ENCODE results near the gene FAM32A.

Gene FAM32A

DNA sequence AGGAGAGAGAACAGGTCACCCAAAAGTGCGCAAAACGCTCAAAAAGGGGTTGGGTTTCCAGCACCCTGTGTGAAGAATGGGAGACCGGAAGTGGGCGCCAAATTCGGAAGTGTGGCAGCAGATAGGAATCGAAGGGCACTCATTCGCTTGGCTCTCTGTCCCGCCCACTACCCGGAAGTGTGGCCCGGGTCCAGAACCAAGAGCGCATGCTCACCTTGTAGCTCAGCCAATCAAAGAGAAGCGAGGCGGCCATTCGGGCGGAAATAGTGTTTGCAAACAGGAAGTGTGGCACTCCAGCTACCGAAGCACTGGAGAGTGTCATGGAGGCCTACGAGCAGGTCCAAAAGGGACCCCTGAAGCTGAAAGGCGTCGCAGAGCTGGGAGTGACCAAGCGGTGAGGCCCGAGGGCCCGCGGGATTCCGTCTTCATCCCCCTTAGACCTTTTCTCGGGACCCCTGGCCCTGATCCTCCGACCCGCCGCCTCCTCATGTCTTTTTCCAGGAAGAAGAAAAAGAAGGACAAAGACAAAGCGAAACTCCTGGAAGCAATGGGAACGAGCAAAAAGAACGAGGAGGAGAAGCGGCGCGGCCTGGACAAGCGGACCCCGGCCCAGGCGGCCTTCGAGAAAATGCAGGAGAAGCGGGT lies at the start of gene FAM32A:
TSS of gene FAM32A (plus strand) at position 288 of the 645 bp plus-strand sequence. CDS start at position 321, 33 bp downstream.
- peak; percentile 99 to 100 for DNase-seq

DNA sequence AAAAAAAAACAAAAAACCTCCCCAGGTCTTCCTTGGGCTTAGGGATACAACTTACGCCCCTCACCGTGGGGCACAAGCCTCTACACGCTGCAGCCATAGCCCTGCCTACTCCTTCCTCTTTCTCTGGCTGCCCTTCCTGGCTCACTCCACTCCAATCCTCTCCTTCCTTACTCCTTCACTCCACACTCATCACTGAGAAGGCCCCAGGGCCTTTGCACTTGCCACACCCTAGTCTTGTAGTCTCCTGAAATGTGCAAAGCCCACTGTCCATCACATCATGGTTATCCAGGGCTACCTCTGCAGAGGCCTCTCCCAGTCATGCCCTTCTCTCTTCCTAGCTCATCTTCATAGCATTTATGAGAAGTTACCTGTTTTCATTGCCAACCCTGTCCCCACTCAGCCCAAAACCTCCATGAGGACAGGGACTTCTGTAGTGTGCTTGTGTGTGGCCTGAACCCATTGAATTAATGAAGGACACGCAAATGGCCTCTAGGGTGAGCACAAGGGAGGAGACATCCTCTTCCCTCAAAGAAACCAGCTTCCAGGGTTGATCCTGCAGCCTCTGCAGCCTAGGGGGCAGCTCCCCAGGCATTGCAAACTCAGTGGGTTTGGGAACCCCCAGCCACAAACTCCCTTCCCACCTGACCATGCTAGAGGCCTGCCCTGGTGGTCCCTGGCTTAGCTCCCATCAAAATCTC lies 49.6 kb upstream of the FAM32A start:
- no peak for DNase-seq

DNA sequence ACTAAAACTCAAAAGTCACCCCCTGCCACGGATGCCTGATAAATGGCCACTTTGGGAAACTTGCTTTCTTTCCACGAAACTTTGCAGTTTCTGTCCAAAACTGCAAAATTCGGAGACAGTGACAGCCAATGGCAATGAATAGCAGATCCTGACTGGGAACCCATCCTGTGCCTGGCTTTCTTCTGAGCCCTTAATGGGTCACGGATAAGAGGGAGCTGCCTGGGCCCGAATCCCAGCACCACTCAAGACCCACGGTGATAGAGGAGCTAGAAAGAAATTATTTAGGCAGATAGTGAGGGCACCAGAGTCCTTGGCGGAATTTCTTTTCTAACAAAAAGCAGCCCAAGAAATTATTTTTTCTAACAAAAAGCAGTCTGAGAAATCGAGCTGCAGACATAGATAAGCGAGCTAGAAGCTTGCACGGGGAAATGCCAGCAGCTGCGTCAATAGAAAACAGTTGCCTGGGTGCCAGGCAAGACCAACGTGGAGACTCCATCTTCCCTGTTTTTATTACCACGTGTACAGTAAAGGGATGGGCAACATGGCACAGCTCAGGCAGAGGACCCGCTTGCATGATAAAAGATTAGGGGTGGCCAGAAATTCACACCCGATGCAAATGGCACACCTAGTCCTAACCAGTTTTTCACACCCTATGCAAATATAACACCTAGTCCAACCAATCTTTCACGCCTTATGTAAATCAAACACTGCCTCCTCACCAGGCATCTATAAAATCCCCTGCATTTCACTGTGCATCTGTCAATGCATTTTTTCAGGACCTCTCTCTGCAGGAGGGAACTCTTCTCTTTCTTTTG lies 48.8 kb upstream of the FAM32A start:
- no peak for DNase-seq

DNA sequence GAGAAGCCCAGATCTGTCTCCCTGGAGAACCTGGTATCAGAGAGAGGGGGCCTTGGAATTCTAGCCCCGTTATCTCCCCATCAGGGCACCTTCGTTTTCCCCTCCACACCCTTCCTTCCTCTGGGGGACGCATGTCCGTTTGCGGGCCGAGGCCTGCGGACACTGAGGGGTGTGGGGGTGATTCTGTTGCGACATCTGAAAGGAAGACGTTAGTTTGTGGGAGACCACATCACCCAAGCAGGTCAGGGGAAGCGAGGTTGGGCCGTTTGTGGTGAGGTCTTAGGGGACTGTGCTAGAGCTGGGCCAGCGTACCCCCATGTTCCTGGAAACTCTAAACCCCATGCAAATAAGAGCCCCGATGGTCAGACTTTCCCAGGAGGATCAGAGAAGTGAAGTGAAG lies 45.5 kb upstream of the FAM32A start:
- DNase-seq, result no peak

DNA sequence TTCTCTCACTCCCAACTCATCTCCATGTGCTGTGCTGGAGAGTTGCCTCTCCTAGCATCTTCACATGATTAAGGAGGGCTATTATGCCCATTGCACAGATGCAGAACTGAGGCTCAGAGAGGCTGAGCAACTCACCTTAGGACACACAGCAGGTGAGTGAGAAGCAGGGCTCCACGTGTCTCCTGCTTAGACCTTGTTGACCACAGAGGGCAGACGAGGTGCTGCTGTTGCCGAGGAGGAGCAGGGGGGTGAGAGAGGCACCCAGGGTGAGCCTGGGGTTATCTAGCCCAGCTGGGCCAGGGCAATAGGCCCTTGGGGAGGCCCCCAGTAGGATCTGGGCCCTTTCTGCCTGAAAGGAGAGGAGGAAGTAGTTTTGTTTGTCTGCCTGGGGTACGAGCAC lies 44.2 kb upstream of the FAM32A start:
- DNase-seq, result peak; percentile 38 to 77

DNA sequence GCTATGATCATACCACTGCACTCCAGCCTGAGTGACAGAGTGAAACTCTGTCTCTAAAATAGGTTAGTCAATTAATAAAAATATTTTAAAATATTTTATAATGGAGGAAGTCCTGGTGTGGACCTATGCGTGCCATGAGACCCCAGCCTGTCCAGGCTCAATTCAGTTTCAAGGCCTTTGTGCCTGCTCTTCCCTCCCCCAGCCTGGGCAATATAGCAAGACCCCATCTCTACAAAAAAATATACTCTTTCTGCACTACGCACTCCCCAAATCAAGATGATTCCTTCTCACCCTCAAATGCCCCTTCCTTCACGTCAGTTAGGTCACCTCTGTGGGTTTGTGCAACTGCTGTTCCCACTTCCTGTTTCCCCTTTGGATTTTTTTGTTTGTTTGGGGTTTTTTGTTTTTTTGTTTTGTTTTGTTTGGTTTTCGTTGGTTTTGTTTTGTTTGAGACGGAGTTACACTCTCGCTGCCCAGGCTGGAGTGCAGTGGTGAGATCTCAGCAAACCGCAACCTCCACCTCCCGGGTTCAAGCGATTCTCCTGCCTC lies 43.1 kb upstream of the FAM32A start:
- no peak for DNase-seq

DNA sequence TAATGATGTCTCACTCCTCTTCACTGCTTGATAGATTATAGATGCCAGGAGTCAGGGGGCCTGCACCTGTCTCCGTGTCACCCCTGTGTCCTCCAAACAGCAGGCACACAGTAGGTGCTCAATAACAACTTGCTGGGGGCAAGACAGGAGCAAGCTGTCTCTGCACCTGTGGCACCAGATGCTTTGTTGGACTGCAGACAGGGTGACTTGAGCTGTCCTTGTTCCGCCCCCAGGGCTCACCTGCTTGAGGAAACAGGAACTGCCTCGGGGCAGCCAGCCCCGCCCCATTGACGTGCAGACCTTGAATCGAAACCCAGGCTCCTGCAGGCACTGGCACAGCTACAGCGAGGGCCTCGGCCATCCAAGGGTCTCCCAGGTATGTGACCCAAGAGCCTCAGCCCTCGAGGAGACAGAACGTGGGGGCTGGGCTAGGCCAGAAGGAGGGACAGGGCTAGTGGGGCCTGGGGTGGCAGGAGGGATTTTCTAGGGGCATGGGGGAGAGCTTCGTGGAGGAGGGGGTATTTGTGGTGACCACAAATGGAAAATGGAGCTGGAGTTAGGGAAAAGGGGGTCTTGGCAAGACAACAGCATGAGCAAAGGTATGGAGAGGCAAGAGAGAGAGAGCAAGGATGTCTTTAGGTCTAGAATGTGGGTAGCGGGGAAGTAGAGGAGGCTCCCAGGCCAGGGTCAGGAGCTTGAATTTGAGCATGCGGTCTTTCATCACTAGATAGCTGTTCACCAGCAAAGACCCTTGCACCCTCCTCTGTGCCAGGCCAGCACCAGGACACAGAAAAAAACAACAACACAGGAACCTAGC lies 41.6 kb upstream of the FAM32A start, which contains the start of gene HSH2D:
TSS of gene HSH2D (plus strand) at position 287 of the 817 bp plus-strand sequence. CDS start 5,066 bp downstream, outside the sequence.
- DNase-seq, result peak; percentile 96 to 98

DNA sequence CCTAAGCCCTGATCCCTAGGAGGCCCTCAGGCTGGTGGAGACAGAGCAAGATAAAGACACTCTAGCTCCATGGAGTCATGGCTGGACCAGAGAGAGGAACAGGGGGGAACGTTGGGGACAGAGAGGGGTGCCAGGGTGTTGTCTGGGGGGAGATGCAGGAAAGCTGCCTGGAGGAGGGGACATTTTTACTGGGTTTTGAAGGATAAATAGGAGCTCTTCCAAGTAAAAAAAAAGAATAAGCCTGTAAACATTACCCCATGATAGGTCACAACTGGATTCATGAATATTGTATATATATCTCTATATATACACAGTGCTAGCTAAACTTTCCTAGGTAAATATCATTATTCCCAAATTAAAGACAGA lies 41.0 kb upstream of the FAM32A start:
- no peak for DNase-seq

DNA sequence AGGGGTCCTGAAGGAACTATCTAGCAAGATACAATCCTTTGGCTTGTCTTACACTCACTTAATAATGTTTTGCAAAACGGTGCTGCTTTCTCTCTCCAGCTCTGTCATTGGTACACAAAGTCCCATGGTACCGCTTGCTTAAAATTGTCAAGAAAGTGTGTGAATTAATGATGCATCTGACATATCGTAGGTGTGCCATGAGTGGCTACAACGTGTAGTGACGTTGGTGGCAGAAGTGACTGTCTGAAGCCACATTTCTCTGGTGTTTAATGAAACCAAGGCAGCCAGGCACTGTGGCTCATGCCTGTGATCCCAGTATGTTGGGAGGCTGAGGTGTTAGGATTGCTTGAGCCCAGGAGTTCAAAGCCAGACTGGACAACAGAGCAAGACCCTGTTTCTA lies 39.1 kb upstream of the FAM32A start:
- DNase-seq, result no peak

DNA sequence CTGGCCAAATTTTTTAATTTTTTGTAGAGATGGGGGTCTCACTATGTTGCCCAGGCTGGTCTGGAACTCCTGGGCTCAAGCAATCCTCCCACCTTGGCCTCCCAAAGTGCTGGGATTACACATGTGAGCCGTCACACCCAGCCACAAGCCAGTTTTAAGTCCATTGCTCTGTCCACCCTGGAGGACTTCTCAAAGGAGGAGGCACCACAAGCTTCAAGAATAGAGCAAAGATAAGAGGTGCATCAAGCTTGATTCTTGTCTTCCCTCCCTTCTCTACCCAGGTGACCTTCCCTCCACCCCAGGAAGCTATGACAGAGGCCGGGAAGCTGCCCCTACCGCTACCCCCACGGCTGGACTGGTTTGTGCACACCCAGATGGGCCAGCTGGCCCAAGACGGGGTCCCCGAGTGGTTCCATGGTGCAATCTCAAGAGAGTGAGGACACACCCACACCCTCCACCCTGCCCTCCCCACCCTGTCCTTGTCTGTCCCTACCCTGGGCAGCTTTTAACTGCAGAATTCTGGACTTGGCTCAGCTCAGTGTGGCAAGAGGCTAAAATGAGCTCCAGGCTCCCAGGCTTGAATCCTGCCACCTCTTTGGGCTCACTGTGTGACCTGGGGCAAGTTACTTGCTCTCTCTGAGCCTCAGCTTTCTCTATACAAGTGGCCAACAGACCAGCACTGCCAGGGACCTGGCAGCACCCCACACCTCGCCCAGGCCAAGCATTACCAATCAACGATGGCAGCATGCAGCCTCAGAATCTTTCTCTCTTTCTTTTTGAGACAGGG lies 36.6 kb upstream of the FAM32A start:
- DNase-seq, result no peak

DNA sequence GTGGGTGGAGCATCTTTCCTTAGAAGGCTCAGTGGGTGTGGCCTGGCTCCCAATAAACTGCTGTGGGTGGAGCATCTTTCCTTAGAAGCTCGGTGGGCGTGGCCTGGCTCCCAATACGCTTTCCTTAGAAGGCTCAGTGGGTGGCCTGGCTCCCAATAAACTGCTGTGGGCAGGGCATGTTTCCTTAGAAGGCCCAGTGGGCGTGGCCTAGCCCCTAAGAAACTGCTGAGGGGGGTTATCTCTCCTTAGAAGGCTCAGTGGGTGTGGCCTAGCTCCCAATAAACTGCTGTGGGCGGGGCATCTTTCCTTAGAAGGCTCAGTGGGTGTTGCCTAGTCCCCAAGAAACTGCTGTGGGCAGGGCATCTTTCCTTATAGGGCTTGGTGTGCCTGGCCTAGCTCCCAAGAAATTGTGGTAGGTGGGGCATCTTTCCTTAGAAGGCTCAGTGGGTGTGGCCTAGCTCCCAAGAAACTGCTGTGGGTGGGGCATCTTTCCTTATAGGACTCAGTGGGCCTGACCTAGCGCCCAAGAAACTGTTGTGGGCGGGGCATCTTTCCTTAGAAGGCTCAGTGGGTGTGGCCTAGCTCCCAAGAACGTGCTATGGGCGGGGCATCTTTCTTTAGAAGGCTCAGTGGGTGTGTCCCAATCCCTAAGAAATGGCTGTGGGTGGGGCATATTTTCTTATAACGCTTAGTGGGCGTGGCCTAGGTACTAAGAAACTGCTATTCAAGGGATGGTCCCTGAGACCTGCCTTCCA lies 31.5 kb upstream of the FAM32A start:
- DNase-seq, result no peak

DNA sequence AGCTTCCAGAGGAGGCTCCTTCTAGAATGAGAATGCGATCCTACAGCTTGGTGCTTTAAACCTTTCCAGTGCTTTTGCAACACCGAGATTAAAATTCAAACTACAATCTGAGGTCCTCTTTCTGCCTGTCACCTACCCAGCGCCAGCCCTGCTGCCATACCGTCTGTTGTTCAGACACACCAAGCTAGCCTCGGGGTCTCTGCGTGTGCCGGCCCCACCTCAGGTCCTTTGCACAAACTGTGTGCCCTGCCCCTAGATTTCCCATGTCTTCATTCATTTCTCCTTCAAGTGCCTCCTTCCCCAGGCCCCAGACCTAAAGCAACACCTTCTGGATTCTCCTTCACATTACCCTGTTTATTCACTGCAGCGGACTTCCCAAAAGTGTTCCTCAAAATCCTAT lies 30.7 kb upstream of the FAM32A start:
- no peak for DNase-seq

DNA sequence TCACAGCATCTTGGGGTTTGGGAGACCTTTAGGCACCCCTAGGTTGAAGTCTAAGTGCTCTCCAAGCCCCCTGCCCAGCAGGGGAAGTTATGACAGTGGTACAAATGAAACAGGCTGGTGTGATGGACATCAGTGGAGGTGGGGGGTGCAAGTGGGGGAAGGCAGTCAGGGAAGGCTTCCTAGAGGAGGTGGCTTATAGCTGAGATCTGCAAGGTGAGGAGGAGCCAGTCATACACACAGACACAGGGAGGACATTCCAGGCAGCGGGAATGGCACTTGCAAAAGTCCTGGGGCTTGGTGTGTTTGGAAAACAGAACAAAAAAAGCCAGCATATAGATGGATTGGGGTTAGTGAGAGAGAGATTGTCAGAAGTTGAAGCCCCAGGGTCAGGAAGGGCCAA lies 30.1 kb upstream of the FAM32A start:
- no peak for DNase-seq

DNA sequence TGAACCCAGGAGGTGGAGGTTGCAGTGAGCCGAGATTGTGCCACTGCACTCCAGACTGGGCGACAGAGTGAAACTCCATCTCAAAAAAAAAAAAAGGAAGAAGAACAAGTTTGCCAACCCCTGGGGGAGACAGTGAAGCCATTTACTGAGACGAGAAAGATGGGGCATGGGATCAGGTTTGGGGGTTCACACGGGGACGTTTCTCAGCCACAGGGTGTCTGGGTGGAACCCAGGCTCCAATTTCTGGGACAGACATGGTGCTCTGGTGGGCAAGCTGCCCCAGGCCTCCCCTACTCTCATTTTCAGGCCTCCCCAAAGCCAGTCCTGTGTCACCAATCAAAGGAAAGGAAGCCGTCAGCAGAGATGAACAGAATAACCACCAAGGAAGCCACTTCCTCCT lies 28.3 kb upstream of the FAM32A start:
- DNase-seq, result no peak

DNA sequence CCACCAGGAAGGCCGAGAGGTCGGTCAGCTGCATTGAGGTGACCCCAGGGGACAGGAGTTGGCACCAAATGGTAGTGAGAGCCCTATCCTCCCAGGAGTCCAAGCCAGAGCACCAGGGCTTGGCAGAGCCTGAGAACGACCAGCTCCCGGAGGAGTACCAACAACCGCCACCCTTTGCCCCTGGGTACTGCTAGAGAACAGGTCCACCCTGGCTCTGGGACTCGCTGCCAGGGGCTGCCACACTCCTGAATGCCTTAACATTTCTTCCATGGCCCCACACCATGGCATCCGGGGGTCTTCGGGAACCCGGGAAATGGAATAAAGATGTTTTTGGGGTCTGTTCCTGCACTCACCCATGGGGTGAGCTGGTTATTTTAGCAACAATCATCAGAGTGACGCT lies 27.6 kb upstream of the FAM32A start:
- no peak for DNase-seq

DNA sequence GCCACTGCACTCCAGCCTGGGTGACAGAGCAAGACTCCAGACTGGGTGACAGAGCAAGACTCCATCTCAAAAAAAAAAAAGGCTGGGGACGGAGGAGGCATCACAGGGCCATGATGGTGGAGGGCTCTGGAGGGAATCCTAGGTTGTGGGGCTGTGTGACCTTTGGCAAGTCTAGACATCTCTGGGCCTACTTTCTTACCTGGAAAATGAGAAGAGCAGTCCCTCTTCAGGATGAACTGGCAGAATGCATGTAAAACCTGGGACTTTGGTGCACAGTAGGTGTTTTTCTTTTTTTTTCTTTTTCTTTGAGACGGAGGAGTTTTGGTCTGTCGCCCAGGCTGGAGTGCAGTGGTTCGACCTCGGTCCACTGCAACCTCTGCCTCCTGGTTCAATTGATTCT lies 25.6 kb upstream of the FAM32A start:
- DNase-seq, result no peak

DNA sequence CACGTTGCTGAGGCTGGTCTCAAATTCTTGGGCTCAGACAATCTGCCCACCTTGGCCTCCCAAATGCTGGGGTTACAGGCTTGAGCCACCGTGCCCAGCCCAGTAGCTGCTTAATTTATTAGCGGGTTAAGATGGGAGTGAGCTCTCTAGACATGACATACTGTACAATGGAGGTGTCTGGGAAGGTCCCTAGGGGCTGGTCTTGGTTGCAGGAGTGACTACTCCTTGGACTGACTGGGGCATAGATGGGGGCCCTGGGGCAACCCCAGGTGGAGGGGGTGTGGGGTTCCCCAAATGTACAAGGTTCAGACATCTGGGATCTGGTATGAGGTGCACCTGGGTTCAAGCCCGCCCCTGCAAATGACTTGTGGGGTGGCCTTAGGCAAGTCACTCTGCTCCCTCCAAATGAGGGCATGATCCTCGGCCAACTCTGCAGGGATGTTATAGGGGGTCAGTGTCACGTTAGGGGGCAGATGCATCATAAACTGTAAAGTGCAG lies 24.7 kb upstream of the FAM32A start:
- DNase-seq, result no peak

DNA sequence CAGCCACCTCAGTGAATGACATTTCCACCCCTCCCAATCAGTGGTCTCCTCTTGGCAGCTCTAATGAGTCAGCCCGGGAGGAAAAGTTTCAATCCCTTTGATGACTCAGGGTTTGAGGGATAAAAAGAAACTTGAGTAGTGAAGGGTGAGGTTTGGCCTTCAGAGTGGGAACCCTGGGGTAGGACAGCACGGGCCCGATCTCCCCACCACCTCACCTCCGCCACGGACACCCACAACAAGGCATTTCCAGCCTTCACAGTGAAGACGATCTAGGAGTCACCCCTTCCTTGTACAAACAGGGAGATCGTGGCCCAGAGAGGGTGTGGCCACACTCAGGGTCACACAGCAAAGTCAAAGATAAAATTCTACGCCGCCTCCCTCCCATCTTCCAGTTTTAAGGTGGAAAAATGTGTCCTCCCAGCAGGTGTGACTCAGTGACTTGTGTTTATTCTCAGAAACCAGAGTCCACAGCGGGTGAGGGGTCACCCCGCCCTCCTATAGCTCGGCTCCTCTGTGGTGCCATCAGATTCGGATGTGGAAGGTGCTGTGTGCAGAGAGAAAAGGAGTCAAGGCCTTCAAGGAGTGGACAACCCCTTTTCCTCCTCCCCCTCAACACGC lies 24.2 kb upstream of the FAM32A start:
- no peak for DNase-seq

DNA sequence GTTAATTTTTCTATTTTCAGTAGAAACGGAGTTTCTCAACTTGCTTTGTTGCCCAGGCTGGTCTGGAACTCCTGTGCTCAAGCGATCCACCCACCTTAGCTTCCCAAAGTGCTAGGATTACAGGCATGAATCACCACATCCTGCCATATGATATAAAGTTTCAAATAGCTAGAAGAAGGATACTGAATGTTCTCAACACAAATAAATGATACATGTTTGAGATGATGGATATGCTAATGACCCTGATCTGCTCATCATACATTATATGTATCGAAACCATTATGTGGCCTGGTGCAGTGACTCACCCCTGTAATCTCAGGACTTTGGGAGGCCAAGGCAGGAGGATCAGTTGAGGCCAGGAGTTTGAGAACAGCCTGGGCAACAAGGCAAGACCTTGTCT lies 23.4 kb upstream of the FAM32A start:
- DNase-seq, result no peak

DNA sequence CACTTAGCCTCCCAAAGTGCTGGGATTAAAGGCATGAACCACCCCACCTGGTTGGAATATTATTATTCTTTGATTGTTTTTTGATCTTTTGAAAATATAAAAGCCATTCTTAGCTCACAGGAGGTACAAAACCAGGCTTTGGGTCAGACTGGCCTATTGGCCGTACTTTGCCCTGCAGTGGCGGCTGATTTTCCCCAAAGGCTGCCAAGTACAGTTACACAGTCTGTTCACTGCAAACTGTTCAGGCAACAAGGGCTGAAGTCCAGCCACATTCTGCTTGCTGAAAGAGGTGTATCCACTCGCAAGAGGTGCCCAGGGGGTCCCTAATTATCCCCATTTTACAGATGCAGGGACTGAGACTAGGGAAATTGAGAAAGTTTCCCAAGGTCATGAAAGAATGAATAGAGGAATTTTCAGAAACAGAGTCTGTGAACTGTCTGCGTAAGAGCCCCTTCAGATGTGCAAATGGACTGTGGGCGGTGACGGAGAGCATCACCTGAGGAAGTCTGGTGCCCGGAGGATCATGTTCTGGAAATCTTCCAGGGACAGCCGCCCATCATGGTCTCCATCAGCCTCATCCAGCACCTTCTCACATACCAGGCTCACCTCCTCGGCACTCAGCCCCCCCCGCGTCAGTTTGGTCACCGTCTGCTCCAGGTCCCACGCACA lies 20.9 kb upstream of the FAM32A start:
- no peak for DNase-seq

Data from CD4-positive, alpha-beta T cell treated with Interferon alpha-2 for 1 hour (primary cell).